Stomach smooth muscle (tissue), 2 donors: ENCODE measurements around the gene EPB41.

Experiments
- H3K27ac ChIP-seq: one replicate; pipeline ENCODE4 v1.7.0; 2013; ENCODE audit warnings: mild to moderate bottlenecking, low read length, inconsistent platforms
- H3K27me3 ChIP-seq, 2 donors: one replicate each; pipeline ENCODE4 v1.7.0; 2013; ENCODE audit warnings: low read length in 2 of 2; ENCODE audit not compliant: insufficient read depth in 2 of 2, control insufficient read depth in 1 of 2
- H3K36me3 ChIP-seq, 2 donors: one replicate each; pipeline ENCODE4 v1.7.0; 2013; ENCODE audit warnings: low read length in 2 of 2; ENCODE audit not compliant: control insufficient read depth in 2 of 2, insufficient read depth in 2 of 2
- H3K4me1 ChIP-seq: one replicate; pipeline ENCODE4 v1.7.0; 2013; ENCODE audit warnings: low read length; ENCODE audit not compliant: control insufficient read depth, insufficient read depth
- H3K4me3 ChIP-seq, 2 donors: one replicate each; pipeline ENCODE4 v1.7.0; 2013; ENCODE audit warnings: low read length in 2 of 2
- H3K9ac ChIP-seq, 2 donors: one replicate each; pipeline ENCODE4 v1.7.0; 2013; ENCODE audit warnings: low read length in 2 of 2, mild to moderate bottlenecking in 1 of 2
- H3K9me3 ChIP-seq, 2 donors: one replicate each; pipeline ENCODE4 v1.7.0; 2013; ENCODE audit warnings: low read length in 2 of 2; ENCODE audit not compliant: control insufficient read depth in 2 of 2
- donor health status: healthy.
- donor health status: Pancreatic carcinoma.

Gene EPB41

GRCh38 chr1:29112705-29113412 is 198.5 kb downstream of the EPB41 start:
- Histone ChIP-seq H3K27me3 (no peaks in the 10 kb centered on the region), H3K4me3 (no peak overlapping the region), H3K9me3 (no peaks in the 10 kb centered on the region), H3K36me3 (peaks cover 0 to 4% of the 10 kb centered on the region in 2 donors), H3K27ac (no peak overlapping the region), H3K4me1 (no peaks in the 10 kb centered on the region), H3K9ac (no peak overlapping the region)

- Histone ChIP-seq H3K9me3 (no peaks in the 10 kb centered on the region), H3K27ac (no peak overlapping the region), H3K4me3 (no peak overlapping the region), H3K27me3 (no peaks in the 10 kb centered on the region), H3K9ac (no peak overlapping the region), H3K36me3 (peaks cover 0 to 4% of the 10 kb centered on the region in 2 donors), H3K4me1 (no peaks in the 10 kb centered on the region)
These were observed 199.2 kb downstream of the EPB41 start for GRCh38 chr1:29113413-29114117.

GRCh38 chr1:29114654-29115053 is 200.3 kb downstream of the EPB41 start:
- H3K36me3 ChIP-seq: peaks cover 0 to 4% of the 10 kb centered on the region in 2 donors
- H3K9me3 ChIP-seq: no peaks in the 10 kb centered on the region
- H3K4me3 ChIP-seq: no peak overlapping the region
- no peaks in the 10 kb centered on the region for H3K4me1 ChIP-seq
- no peak overlapping the region for H3K9ac ChIP-seq
- no peaks in the 10 kb centered on the region for H3K27me3 ChIP-seq
- H3K27ac ChIP-seq: no peak overlapping the region

- no peak overlapping the region for H3K4me3 ChIP-seq
- no peaks in the 10 kb centered on the region for H3K9me3 ChIP-seq
- H3K36me3 ChIP-seq: peaks cover 0 to 4% of the 10 kb centered on the region in 2 donors
- H3K27me3 ChIP-seq: no peaks in the 10 kb centered on the region
- no peak overlapping the region for H3K27ac ChIP-seq
- no peak overlapping the region for H3K9ac ChIP-seq
- H3K4me1 ChIP-seq: peaks cover 15% of the 10 kb centered on the region
These were observed 203.0 kb downstream of the EPB41 start for GRCh38 chr1:29117381-29117780.

- Histone ChIP-seq H3K9ac (peak overlapping the region in 1 of 2 donors; percentile 21), H3K36me3 (peaks cover 0 to 4% of the 10 kb centered on the region in 2 donors), H3K27me3 (no peaks in the 10 kb centered on the region), H3K4me3 (no peak overlapping the region), H3K9me3 (no peaks in the 10 kb centered on the region), H3K4me1 (peaks cover 20% of the 10 kb centered on the region), H3K27ac (peak overlapping the region; percentile 11)
These were observed 205.0 kb downstream of the EPB41 start for GRCh38 chr1:29119121-29119929.

GRCh38 chr1:29120367-29120766 is 206.0 kb downstream of the EPB41 start:
- Histone ChIP-seq H3K36me3 (peaks cover 0 to 4% of the 10 kb centered on the region in 2 donors), H3K9me3 (no peaks in the 10 kb centered on the region), H3K9ac (peak overlapping the region in 1 of 2 donors; percentile 13), H3K4me1 (peaks cover 22% of the 10 kb centered on the region), H3K27ac (peak overlapping the region; percentile 24), H3K4me3 (no peak overlapping the region), H3K27me3 (no peaks in the 10 kb centered on the region)

- Histone ChIP-seq H3K27me3 (no peaks in the 10 kb centered on the region), H3K4me1 (peaks cover 27% of the 10 kb centered on the region), H3K9me3 (no peaks in the 10 kb centered on the region), H3K4me3 (peak overlapping the region in 1 of 2 donors; percentile 82), H3K9ac (no peak overlapping the region), H3K36me3 (peaks cover 0 to 4% of the 10 kb centered on the region in 2 donors), H3K27ac (peak overlapping the region; percentile 24)
These were observed 206.6 kb downstream of the EPB41 start for GRCh38 chr1:29120947-29121485.

GRCh38 chr1:29121516-29121935 is 207.2 kb downstream of the EPB41 start:
- peaks cover 0 to 4% of the 10 kb centered on the region in 2 donors for H3K36me3 ChIP-seq
- H3K9me3 ChIP-seq: no peaks in the 10 kb centered on the region
- no peaks in the 10 kb centered on the region for H3K27me3 ChIP-seq
- H3K4me3 ChIP-seq: peak overlapping the region; percentile 57 to 82
- no peak overlapping the region for H3K9ac ChIP-seq
- peak overlapping the region; percentile 80 for H3K27ac ChIP-seq
- peaks cover 27% of the 10 kb centered on the region for H3K4me1 ChIP-seq

GRCh38 chr1:29121936-29122681 is 207.7 kb downstream of the EPB41 start:
- Histone ChIP-seq H3K9ac (peak overlapping the region in 1 of 2 donors; percentile 29), H3K4me1 (peaks cover 27% of the 10 kb centered on the region), H3K27ac (peak overlapping the region; percentile 80), H3K27me3 (no peaks in the 10 kb centered on the region), H3K4me3 (peak overlapping the region; percentile 57 to 82), H3K9me3 (no peaks in the 10 kb centered on the region), H3K36me3 (peaks cover 0 to 4% of the 10 kb centered on the region in 2 donors)

GRCh38 chr1:29122682-29123052 is 208.3 kb downstream of the EPB41 start:
- H3K27me3 ChIP-seq: no peaks in the 10 kb centered on the region
- H3K9ac ChIP-seq: peak overlapping the region; percentile 51
- no peaks in the 10 kb centered on the region for H3K9me3 ChIP-seq
- peak overlapping the region; percentile 57 to 82 for H3K4me3 ChIP-seq
- peaks cover 27% of the 10 kb centered on the region for H3K4me1 ChIP-seq
- peak overlapping the region; percentile 80 for H3K27ac ChIP-seq
- H3K36me3 ChIP-seq: no peaks in the 10 kb centered on the region
